ENCODE data around the gene GRIN1. TPM values are rescaled to one million over a fixed set of nuclear protein-coding genes. Genes with fewer than 3 reads are reported as not detected.

Gene GRIN1
- total RNA-seq, 1 donor from 2014 or later = 0.07 TPM

DNA sequence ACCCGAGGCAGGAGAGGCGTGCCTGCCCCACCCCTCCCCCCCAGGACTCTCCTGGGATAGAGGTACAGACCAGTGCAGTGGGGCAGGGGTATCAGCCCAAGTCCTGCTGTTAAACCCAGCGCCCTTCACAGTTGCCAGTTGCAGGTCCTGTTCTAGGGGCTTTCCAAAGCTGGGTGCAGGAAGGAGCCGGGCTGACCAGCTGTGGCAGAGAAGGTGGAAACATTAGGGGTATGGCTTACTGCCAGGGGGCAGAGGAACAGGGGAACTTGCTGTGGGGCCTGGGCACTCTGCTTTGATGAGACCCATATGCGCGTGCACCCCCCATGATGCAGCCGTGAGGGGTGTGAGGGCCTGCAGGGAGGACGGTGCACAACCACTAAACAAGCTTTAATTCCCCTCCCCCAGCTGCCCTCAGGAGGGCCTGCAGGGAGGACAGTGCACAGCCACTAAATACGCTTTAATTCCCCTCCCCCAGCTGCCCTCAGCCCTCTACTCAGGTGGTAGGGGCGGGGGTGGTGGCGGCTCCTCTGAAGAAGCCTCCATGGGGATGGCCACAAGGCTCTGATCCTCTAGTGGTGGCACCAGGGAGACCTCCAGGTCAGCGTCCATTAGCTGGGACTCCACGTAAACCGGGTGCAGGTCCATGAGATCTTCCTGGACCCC lies 31.7 kb downstream of the GRIN1 start:
- Mint-ChIP-seq H3K27me3 (ENCODE audit: low read depth) (peaks cover 24% of the 10 kb centered on the region), H3K27ac (no peak overlapping the region), H3K9me3 (no peaks in the 10 kb centered on the region), H3K4me1 (ENCODE audit: low read depth) (no peaks in the 10 kb centered on the region), H3K4me3 (ENCODE audit: low read depth) (no peak overlapping the region), H3K36me3 (ENCODE audit: low read depth) (no peaks in the 10 kb centered on the region)
- intact Hi-C loops (cut with micrococcal nuclease) = loop anchor here (10.0 kb wide), 2 partner anchors 46 to 326 kb away; partner anchors contain the start of genes AJM1 and PHPT1
- no peak for DNase-seq (ENCODE audit: low spot score)

DNA sequence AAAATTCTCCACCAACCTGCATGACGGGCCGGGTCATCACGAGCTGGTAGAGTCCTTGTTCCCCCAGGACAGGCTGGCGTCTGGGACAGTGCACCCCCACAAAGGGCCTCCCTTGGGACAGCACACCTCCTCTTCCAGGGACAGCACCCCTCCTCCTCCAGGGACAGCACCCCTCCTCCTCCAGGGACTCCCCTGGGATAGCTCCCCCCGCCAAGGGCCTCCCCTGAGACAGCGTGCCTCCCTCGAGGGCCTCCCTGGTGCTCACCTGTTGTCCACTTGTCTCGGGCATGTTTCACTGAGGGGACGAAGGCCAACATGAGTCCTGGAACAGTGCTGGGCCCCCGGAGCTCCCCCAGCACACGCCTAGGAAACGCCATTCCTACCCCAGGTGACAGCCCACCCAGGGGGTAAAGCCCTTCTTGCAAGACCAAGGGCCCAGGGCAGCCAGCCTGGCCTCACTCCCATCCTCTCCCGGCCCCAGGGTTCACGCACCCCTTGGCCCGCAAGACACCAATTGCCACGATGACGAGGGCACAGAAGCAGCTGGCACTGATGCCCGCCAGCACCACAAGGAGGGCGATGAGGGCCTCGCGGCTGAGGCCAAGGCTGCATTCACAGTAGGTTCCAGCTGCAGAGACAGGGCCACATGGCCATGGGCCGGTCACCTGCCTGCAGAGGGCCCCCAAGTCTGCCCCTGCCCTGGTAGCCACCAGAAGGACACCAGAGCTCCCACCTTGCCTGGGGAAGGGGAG lies 32.4 kb downstream of the GRIN1 start:
- Mint-ChIP-seq H3K4me1 (ENCODE audit: low read depth) (no peaks in the 10 kb centered on the region), H3K27me3 (ENCODE audit: low read depth) (peaks cover 24% of the 10 kb centered on the region), H3K4me3 (ENCODE audit: low read depth) (no peak overlapping the region), H3K27ac (no peak overlapping the region), H3K9me3 (no peaks in the 10 kb centered on the region), H3K36me3 (ENCODE audit: low read depth) (no peaks in the 10 kb centered on the region)
- no peak for DNase-seq (ENCODE audit: low spot score)
- intact Hi-C loops (cut with micrococcal nuclease) = loop anchor here (10.0 kb wide), 2 partner anchors 47 to 327 kb away; partner anchors contain the start of genes AJM1 and PHPT1

GRCh38 chr9:137172901-137173795 lies 34.2 kb downstream of the GRIN1 start:
- intact Hi-C loops (cut with micrococcal nuclease) = loop anchor here (10.0 kb wide), 2 partner anchors 48 to 328 kb away; partner anchors contain the start of genes AJM1 and PHPT1
- H3K4me3 Mint-ChIP-seq (ENCODE audit: low read depth) = no peak overlapping the region
- H3K36me3 Mint-ChIP-seq (ENCODE audit: low read depth) = peaks cover 7% of the 10 kb centered on the region

DNA sequence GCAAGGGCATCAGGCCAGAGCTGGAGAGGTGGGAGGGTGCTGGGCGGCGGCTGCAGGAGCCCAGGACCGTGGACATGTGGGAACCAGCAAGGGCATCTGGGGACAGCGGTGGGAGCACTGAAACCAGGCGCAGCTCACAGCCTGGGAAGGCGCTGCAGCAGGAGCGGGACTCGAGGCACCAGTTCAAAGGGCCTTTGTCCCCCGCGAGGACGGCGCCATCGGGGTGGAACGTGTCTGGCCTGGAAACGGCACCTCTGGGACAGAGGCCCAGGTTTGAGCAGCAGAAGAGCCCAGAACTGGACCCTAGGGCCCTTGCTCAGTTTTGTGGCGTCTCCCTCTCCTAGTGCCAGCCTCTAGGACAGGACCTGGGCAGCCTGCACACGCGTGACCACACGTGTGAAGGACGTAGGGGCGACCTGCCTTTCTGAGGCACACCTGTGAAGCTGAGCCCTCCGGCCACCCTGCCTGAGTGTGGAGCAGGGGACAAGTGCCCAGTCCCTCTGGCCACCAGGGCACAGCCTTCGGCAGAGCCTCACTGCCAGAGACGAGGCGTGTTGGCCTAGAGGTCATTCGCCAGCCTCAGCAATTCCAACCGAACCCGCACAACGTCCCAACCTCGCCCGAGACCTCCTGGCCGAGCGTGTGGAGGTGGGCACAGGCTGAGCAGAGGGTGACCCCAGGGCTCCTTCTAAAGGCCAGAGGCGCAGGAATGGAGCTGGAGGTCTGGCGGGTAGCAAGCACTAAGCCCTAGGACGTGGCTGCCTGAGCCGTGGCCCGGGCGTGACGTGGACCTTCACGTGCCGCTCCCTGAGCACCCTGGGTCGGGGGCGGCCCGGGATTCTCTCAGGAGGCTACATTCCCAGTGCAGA lies 35.1 kb downstream of the GRIN1 start:
- intact Hi-C loops (cut with micrococcal nuclease) = loop anchor here (10.0 kb wide), 2 partner anchors 49 to 329 kb away; partner anchors contain the start of genes AJM1 and PHPT1
- no peak overlapping the region for H3K4me3 Mint-ChIP-seq (ENCODE audit: low read depth)
- H3K4me1 Mint-ChIP-seq (ENCODE audit: low read depth) = no peaks in the 10 kb centered on the region
- no peak overlapping the region for H3K27ac Mint-ChIP-seq
- peaks cover 8% of the 10 kb centered on the region for H3K36me3 Mint-ChIP-seq (ENCODE audit: low read depth)
- no peaks in the 10 kb centered on the region for H3K9me3 Mint-ChIP-seq
- no peak for DNase-seq (ENCODE audit: low spot score)
- H3K27me3 Mint-ChIP-seq (ENCODE audit: low read depth) = peaks cover 13% of the 10 kb centered on the region

More at GRCh38 chr9:137172901-137173795, 34.2 kb downstream of the GRIN1 start:
- Mint-ChIP-seq H3K9me3 (no peaks in the 10 kb centered on the region), H3K27ac (no peak overlapping the region), H3K27me3 (ENCODE audit: low read depth) (peaks cover 17% of the 10 kb centered on the region), H3K4me1 (ENCODE audit: low read depth) (no peaks in the 10 kb centered on the region)
- no peak for DNase-seq (ENCODE audit: low spot score)

DNA sequence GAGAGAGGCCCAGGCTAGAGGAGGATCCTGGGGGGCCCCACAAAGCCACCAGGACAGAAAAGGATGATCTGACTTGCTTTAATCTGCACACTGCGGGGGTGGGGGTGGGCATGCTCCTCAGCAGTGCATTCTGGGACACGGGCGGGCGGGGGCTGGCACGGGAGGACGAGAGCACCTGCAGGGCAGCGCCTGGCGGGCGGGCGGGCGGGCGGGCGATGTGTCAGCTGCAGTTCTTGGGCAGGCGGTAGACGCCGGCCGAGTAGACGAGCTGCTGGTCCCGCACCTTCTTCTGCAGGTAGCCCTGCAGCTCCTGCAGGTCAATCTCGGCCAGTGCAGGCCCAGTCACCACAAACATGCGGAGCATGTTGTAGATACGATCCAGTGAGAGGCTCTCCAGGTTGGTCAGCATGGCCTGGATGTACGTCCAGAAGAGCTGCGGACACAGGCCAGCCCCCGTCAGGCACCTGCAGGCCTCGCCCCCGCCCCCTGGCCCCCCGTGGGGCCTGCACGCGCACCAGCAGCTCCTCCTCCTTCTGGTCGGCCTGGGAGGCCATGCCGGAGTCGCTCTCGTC lies 35.9 kb downstream of the GRIN1 start:
- H3K27me3 Mint-ChIP-seq (ENCODE audit: low read depth) = peaks cover 13% of the 10 kb centered on the region
- no peak for DNase-seq (ENCODE audit: low spot score)
- intact Hi-C loops (cut with micrococcal nuclease) = loop anchor here (10.0 kb wide), 2 partner anchors 50 to 330 kb away; partner anchors contain the start of genes AJM1 and PHPT1
- H3K36me3 Mint-ChIP-seq (ENCODE audit: low read depth) = peaks cover 8% of the 10 kb centered on the region
- H3K4me1 Mint-ChIP-seq (ENCODE audit: low read depth) = no peaks in the 10 kb centered on the region
- no peaks in the 10 kb centered on the region for H3K9me3 Mint-ChIP-seq
- H3K4me3 Mint-ChIP-seq (ENCODE audit: low read depth) = no peak overlapping the region
- no peak overlapping the region for H3K27ac Mint-ChIP-seq

DNA sequence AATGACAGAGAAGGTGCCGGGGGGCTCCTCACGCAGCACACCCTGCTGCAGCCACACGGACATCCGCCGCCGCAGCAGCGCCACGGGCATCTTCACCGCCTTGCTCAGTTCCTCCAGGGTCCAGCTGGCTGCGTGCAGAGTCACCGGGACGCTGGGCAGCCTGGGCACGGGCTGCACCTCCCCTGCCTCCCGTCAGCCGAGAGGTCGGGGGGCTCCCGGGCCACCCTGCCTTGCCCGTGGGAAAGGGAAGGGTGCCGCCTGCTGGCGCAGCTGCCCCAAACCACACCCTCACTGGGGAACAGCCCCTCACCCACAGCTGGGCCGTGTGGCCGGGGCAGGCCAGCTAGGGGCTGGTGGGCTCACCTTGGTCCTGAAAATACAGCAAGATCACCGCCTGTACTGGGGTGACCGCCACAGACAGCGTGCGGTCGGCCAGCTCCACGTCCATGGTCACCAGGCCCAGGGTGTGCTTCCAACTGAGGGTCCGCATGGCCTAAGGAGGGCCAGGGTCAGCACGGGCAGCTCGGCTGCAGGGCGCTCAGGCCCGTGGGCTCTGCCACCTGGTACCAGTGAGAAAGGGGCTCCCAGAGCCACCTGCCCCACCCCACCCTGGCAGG lies 36.5 kb downstream of the GRIN1 start:
- no peaks in the 10 kb centered on the region for H3K4me1 Mint-ChIP-seq (ENCODE audit: low read depth)
- peaks cover 8% of the 10 kb centered on the region for H3K36me3 Mint-ChIP-seq (ENCODE audit: low read depth)
- peaks cover 8% of the 10 kb centered on the region for H3K27me3 Mint-ChIP-seq (ENCODE audit: low read depth)
- no peaks in the 10 kb centered on the region for H3K9me3 Mint-ChIP-seq
- intact Hi-C loops (cut with micrococcal nuclease) = loop anchor here (10.0 kb wide), 2 partner anchors 51 to 331 kb away; partner anchors contain the start of genes AJM1 and PHPT1
- DNase-seq (ENCODE audit: low spot score) = no peak
- no peak overlapping the region for H3K27ac Mint-ChIP-seq
- H3K4me3 Mint-ChIP-seq (ENCODE audit: low read depth) = no peak overlapping the region

GRCh38 chr9:137176302-137177182 lies 37.6 kb downstream of the GRIN1 start:
- peaks cover 5% of the 10 kb centered on the region for H3K27me3 Mint-ChIP-seq (ENCODE audit: low read depth)
- H3K4me1 Mint-ChIP-seq (ENCODE audit: low read depth) = no peaks in the 10 kb centered on the region
- H3K9me3 Mint-ChIP-seq = no peaks in the 10 kb centered on the region
- H3K4me3 Mint-ChIP-seq (ENCODE audit: low read depth) = no peak overlapping the region
- no peak overlapping the region for H3K27ac Mint-ChIP-seq
- DNase-seq (ENCODE audit: low spot score) = no peak
- intact Hi-C loops (cut with micrococcal nuclease) = loop anchor here (10.0 kb wide), 2 partner anchors 52 to 332 kb away; partner anchors contain the start of genes AJM1 and PHPT1
- H3K36me3 Mint-ChIP-seq (ENCODE audit: low read depth) = peaks cover 9% of the 10 kb centered on the region

GRCh38 chr9:137178201-137178938 lies 39.4 kb downstream of the GRIN1 start:
- Mint-ChIP-seq H3K9me3 (no peaks in the 10 kb centered on the region), H3K27me3 (ENCODE audit: low read depth) (no peaks in the 10 kb centered on the region), H3K4me1 (ENCODE audit: low read depth) (no peaks in the 10 kb centered on the region), H3K27ac (no peak overlapping the region), H3K4me3 (ENCODE audit: low read depth) (no peak overlapping the region), H3K36me3 (ENCODE audit: low read depth) (peaks cover 15% of the 10 kb centered on the region)
- no peak for DNase-seq (ENCODE audit: low spot score)
- intact Hi-C loops (cut with micrococcal nuclease) = loop anchor here (10.0 kb wide), 2 partner anchors 54 to 334 kb away; partner anchors contain the start of genes AJM1 and PHPT1

DNA sequence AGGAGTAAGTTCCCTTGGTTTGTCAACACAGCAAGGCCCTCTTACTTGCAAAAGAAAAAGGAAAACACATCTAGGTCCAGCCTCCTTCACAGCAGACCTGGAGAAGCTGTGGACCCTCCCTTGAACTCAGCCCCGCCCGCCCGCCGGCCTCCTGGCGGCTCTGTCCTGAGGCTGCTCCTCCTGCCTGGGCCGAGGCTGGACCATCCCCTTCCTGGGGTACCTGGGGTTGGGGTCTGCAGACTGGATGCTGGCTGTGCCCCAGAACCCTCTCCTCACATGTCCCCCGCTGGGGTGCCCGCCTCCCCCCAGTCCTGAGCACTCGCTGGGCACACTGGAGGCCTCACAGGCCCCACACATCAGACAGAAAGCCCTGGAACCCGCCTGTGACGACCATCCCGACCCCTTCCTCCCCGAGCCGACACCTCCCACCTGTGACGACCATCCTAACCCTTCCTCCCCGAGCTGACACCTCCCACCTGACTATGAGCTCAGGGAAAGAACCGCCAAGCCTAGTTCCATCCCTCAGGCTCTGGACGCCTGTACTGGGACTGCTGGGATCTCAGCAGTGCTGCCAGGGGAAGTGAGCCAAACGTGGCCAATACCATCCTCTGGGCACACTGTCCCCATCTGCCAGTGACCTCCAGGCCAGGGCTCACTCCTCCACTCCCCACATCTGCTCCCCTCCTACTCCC lies 40.1 kb downstream of the GRIN1 start:
- DNase-seq (ENCODE audit: low spot score) = no peak
- Mint-ChIP-seq H3K4me1 (ENCODE audit: low read depth) (no peaks in the 10 kb centered on the region), H3K27me3 (ENCODE audit: low read depth) (no peaks in the 10 kb centered on the region), H3K4me3 (ENCODE audit: low read depth) (no peak overlapping the region), H3K27ac (no peak overlapping the region), H3K9me3 (no peaks in the 10 kb centered on the region), H3K36me3 (ENCODE audit: low read depth) (peaks cover 21% of the 10 kb centered on the region)
- intact Hi-C loops (cut with micrococcal nuclease) = loop anchor here (10.0 kb wide), 2 partner anchors 54 to 334 kb away; partner anchors contain the start of genes AJM1 and PHPT1
